ENCODE data around the gene CLDN6. TPM values are rescaled to one million over a fixed set of nuclear protein-coding genes. Genes with fewer than 3 reads are reported as not detected.

CLDN6 gene
- total and polyA plus RNA-seq, 2 of the 13 experiments (the other 11 are each of a cell fraction or from before 2014, with no cell fraction given): 5.9 to 7.6 TPM

DNA sequence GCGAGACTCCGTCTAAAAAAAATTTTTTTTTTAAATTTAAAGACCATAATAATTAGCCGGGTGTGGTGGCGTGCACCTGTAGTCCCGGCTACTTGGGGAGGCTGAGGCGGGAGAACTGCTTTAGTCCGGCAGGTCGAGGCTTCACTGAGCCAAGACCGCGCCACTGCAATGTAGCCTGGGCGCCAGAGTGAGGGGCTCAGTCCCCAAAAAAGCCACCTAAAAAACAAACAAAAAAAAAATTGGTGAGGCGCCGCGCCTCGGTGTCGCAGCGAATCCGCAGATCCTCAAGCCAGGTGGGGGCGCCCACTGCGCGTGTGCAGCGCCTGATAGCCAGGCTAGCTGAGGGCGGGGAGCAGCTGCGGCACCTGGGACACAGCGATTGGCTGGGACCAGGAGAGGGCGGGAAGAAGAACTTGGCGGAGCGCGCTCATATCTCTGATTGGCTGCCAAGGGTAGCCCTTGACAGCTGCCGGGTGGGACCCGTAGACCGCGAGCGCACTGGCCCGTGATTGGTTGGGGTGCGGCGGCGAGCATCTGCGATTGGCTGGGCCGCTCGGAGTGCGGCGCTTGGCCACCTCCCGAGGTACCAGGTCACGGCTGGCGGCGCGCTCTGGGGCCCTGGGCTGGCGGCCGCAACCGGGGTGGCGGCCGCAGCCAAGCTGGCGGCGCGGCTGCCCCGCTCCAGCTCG is 14.3 kb downstream of the CLDN6 start (continued):
- TF ChIP-seq PCBP2 (optimal IDR thresholded peaks at IDR 0.05; ENCODE audit: low read depth, low read length, poor library complexity, severe bottlenecking) (no peak), ZBTB43 (CRISPR knock-in tag; conservative IDR thresholded peaks at IDR 0.05) (no peak), JDP2 (CRISPR knock-in tag; IDR thresholded peaks at IDR 0.05; ENCODE audit: borderline replicate concordance) (no peak), ZMYM4 (CRISPR knock-in tag; IDR thresholded peaks at IDR 0.05) (0 out of 2 replicates have a peak, but pooled peaks have one; percentile 40), KLF6 (CRISPR knock-in tag; IDR thresholded peaks at IDR 0.05) (0 out of 2 replicates have a peak, but pooled peaks have one; percentile 39), ZNF143 (CRISPR knock-in tag; IDR thresholded peaks at IDR 0.05) (peak; percentile 72), HNRNPK (IDR thresholded peaks at IDR 0.05; ENCODE audit: low read depth, low read length, poor library complexity, severe bottlenecking) (no peak), SALL2 (CRISPR knock-in tag; IDR thresholded peaks at IDR 0.05) (no peak), ZNF17 (CRISPR knock-in tag; IDR thresholded peaks at IDR 0.05) (no peak), ZNF563 (CRISPR knock-in tag; IDR thresholded peaks at IDR 0.05) (no peak), TARDBP (CRISPR knock-in tag; IDR thresholded peaks at IDR 0.05) (0 out of 2 replicates have a peak, but pooled peaks have one; percentile 48), ZNF274 (CRISPR knock-in tag; IDR thresholded peaks at IDR 0.05) (0 out of 2 replicates have a peak, but pooled peaks have one; percentile 22), CEBPB (IDR thresholded peaks at IDR 0.05; ENCODE audit: borderline replicate concordance, low read depth, low read length) (no peak), ZNF441 (CRISPR knock-in tag; IDR thresholded peaks at IDR 0.05; ENCODE audit: borderline replicate concordance) (no peak), THAP11 (CRISPR knock-in tag; IDR thresholded peaks at IDR 0.05) (peak; percentile 91), SIN3A (IDR thresholded peaks at IDR 0.05; ENCODE audit: borderline replicate concordance, low read depth, low read length) (peak; percentile 76; the same call in 1 of the 2 replicates), ZNF253 (CRISPR knock-in tag; IDR thresholded peaks at IDR 0.05; ENCODE audit: borderline replicate concordance) (no peak), HNF4A (CRISPR knock-in tag; IDR thresholded peaks at IDR 0.05) (no peak), XRCC5 (optimal IDR thresholded peaks at IDR 0.05; ENCODE audit: low read length) (peak; percentile 75), ZFP1 (CRISPR knock-in tag; IDR thresholded peaks at IDR 0.05) (no peak), RAD51 (IDR thresholded peaks at IDR 0.05; ENCODE audit: borderline replicate concordance) (no peak), ZNF569 (CRISPR knock-in tag; IDR thresholded peaks at IDR 0.05; ENCODE audit: borderline replicate concordance) (no peak), ZNF33B (CRISPR knock-in tag; IDR thresholded peaks at IDR 0.05) (no peak), TEAD2 (CRISPR knock-in tag; IDR thresholded peaks at IDR 0.05) (no peak), NFE2L2 (IDR thresholded peaks at IDR 0.05; ENCODE audit: low read length) (no peak), FLYWCH1 (CRISPR knock-in tag; IDR thresholded peaks at IDR 0.05) (no peak), ZNF513 (CRISPR knock-in tag; conservative IDR thresholded peaks at IDR 0.05) (no peak)
- TF ChIP-seq, protein P1, sequence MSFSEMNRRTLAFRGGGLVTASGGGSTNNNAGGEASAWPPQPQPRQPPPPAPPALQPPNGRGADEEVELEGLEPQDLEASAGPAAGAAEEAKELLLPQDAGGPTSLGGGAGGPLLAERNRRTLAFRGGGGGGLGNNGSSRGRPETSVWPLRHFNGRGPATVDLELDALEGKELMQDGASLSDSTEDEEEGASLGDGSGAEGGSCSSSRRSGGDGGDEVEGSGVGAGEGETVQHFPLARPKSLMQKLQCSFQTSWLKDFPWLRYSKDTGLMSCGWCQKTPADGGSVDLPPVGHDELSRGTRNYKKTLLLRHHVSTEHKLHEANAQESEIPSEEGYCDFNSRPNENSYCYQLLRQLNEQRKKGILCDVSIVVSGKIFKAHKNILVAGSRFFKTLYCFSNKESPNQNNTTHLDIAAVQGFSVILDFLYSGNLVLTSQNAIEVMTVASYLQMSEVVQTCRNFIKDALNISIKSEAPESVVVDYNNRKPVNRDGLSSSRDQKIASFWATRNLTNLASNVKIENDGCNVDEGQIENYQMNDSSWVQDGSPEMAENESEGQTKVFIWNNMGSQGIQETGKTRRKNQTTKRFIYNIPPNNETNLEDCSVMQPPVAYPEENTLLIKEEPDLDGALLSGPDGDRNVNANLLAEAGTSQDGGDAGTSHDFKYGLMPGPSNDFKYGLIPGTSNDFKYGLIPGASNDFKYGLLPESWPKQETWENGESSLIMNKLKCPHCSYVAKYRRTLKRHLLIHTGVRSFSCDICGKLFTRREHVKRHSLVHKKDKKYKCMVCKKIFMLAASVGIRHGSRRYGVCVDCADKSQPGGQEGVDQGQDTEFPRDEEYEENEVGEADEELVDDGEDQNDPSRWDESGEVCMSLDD (CRISPR knock-in tag; IDR thresholded peaks at IDR 0.05; ENCODE audit: borderline replicate concordance): no peak
